HEK293T (cell line): ENCODE measurements around the gene TNRC6C.

Experiments
- ARNT ChIP-seq: fragments of 450-650 bp; IDR thresholded peaks from 2 replicates; pipeline ENCODE4 v1.6.1; 2017; ENCODE audit warnings: mild to moderate bottlenecking
- BHLHE40 ChIP-seq: fragments of 450-650 bp; IDR thresholded peaks from 2 replicates; pipeline ENCODE4 v1.6.1; 2016; ENCODE audit warnings: mild to moderate bottlenecking, moderate library complexity, borderline replicate concordance
- ELF4 ChIP-seq: fragments of 450-650 bp; IDR thresholded peaks from 2 replicates; pipeline ENCODE4 v1.6.1; 2017; ENCODE audit warnings: antibody characterized with exemption
- FOXK2 ChIP-seq: fragments of 450-650 bp; IDR thresholded peaks from 2 replicates; pipeline ENCODE4 v1.6.1; 2016; ENCODE audit warnings: mild to moderate bottlenecking
- FOXM1 ChIP-seq: fragments of 450-650 bp; IDR thresholded peaks from 2 replicates; pipeline ENCODE4 v1.6.1; 2017; ENCODE audit warnings: mild to moderate bottlenecking, borderline replicate concordance
- L3MBTL2 ChIP-seq: fragments of 450-650 bp; conservative IDR thresholded peaks from 2 replicates; pipeline ENCODE4 v1.6.1; 2016; ENCODE audit warnings: mild to moderate bottlenecking
- LEF1 ChIP-seq: fragments of 450-650 bp; IDR thresholded peaks from 2 replicates; pipeline ENCODE4 v1.6.1; 2017; ENCODE audit warnings: mild to moderate bottlenecking, borderline replicate concordance
- NFRKB ChIP-seq: fragments of 450-650 bp; IDR thresholded peaks from 2 replicates; pipeline ENCODE4 v1.6.1; 2016; ENCODE audit warnings: mild to moderate bottlenecking, moderate library complexity
- PKNOX1 ChIP-seq: fragments of 450-650 bp; IDR thresholded peaks from 2 replicates; pipeline ENCODE4 v1.6.1; 2016
- SP1 ChIP-seq: fragments of 450-650 bp; IDR thresholded peaks from 2 replicates; pipeline ENCODE4 v1.6.1; 2017
- SUZ12 ChIP-seq: fragments of 450-650 bp; IDR thresholded peaks from 2 replicates; pipeline ENCODE4 v1.6.1; 2016; ENCODE audit warnings: mild to moderate bottlenecking
- ZNF384 ChIP-seq: fragments of 450-650 bp; IDR thresholded peaks from 2 replicates; pipeline ENCODE4 v1.6.1; 2016

GRCh38 chr17:78108726-78109488, 150.4 kb downstream of the TNRC6C start:
- no peak for TF ChIP-seq L3MBTL2
- TF ChIP-seq BHLHE40 = no peak
- no peak for TF ChIP-seq SP1
- TF ChIP-seq PKNOX1 = no peak
- TF ChIP-seq ZNF384 = no peak
- no peak for TF ChIP-seq ARNT
- TF ChIP-seq NFRKB = no peak
- no peak for TF ChIP-seq ELF4
- TF ChIP-seq FOXM1 = no peak
- TF ChIP-seq LEF1 = no peak
- TF ChIP-seq SUZ12 = no peak
- no peak for TF ChIP-seq FOXK2
